ENCODE results near the gene HP. TPM values are rescaled to one million over a fixed set of nuclear protein-coding genes. Genes with fewer than 3 reads are reported as not detected.

Gene HP
- total and polyA plus RNA-seq, 10 of the 15 experiments (the other 5 are each of a cell fraction or from before 2014, with no cell fraction given), result 10.8 TPM; not detected in 9

DNA sequence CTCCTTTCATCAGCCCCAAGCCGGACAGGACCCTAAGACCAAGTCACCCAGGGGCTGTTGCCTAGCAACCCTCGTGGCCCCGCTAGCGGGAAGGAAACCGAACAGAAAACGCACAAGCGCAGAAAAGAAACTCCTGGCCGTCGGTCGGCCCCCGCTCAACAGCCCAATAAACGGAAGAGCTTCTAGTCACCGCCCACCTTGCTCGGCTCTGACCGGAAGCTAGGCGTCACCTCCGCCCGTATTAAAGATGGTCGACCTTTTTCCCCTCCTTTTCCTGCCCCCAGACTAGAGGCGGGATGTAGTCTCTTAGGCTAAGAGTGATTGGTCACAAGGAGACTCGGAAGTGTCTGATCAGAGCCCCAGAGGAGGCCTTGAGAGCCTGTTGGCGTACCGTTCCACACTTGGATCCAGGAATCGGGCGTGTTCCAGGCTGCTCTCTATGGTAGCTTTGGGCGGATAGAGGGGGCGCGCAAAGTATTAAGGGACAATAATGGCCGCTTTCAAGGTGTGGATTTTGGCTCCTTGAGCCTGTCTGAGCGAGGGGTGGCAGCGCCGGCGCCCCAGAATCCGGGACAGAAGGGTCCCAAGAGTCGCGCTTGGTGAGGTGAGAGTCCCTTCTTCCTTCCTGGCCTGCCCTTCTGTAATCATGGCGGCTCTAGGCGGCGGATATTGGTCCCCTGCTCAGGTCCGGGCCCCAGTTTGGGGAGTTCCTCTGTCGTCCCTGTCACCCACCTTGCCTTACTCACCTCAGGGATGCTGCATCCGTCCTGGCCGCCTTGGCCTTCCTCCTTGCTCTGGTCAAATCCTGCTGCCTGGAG, 39.4 kb downstream of the HP start, which contains the start of the genes DHX38 and TXNL4B (continued):
- TF ChIP-seq FOS (IDR thresholded peaks at IDR 0.05; ENCODE audit: borderline replicate concordance, extremely low read depth, insufficient read length) (peak; percentile 27), STAT3 (IDR thresholded peaks at IDR 0.05; ENCODE audit: low read depth, low read length) (no peak), PAX8 (IDR thresholded peaks at IDR 0.05) (no peak), SPI1 (IDR thresholded peaks at IDR 0.05; ENCODE audit: borderline replicate concordance, insufficient read depth, low read depth, low read length) (peak; percentile 48; the same call in 1 of the 2 replicates), USF2 (IDR thresholded peaks at IDR 0.05; ENCODE audit: borderline replicate concordance, low read depth, low read length) (no peak), GABPA (IDR thresholded peaks at IDR 0.05; ENCODE audit: low read depth) (peak; percentile 96), MYB (IDR thresholded peaks at IDR 0.05; ENCODE audit: borderline replicate concordance, low read depth, low read length) (no peak), IRF4 (IDR thresholded peaks at IDR 0.05; ENCODE audit: low read depth, low read length) (no peak), E4F1 (IDR thresholded peaks at IDR 0.05; ENCODE audit: borderline replicate concordance, partially characterized antibody) (peak; percentile 80), CBFB (IDR thresholded peaks at IDR 0.05; ENCODE audit: low read depth) (peak; percentile 60; the same call in 1 of the 2 replicates), NRF1 (conservative IDR thresholded peaks at IDR 0.05; ENCODE audit: low read depth, low read length) (0 out of 2 replicates have a peak, but pooled peaks have one; percentile 14), KAT2A (conservative IDR thresholded peaks at IDR 0.05; ENCODE audit: control insufficient read depth, low read depth, low read length) (no peak), ZBED1 (IDR thresholded peaks at IDR 0.05; ENCODE audit: borderline replicate concordance) (no peak), RAD51 (IDR thresholded peaks at IDR 0.05) (peak; percentile 48; the same call in 1 of the 2 replicates)
- TF ChIP-seq, protein P1, sequence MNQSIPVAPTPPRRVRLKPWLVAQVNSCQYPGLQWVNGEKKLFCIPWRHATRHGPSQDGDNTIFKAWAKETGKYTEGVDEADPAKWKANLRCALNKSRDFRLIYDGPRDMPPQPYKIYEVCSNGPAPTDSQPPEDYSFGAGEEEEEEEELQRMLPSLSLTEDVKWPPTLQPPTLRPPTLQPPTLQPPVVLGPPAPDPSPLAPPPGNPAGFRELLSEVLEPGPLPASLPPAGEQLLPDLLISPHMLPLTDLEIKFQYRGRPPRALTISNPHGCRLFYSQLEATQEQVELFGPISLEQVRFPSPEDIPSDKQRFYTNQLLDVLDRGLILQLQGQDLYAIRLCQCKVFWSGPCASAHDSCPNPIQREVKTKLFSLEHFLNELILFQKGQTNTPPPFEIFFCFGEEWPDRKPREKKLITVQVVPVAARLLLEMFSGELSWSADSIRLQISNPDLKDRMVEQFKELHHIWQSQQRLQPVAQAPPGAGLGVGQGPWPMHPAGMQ (IDR thresholded peaks at IDR 0.05; ENCODE audit: borderline replicate concordance), result no peak
- TF ChIP-seq, protein P2, sequence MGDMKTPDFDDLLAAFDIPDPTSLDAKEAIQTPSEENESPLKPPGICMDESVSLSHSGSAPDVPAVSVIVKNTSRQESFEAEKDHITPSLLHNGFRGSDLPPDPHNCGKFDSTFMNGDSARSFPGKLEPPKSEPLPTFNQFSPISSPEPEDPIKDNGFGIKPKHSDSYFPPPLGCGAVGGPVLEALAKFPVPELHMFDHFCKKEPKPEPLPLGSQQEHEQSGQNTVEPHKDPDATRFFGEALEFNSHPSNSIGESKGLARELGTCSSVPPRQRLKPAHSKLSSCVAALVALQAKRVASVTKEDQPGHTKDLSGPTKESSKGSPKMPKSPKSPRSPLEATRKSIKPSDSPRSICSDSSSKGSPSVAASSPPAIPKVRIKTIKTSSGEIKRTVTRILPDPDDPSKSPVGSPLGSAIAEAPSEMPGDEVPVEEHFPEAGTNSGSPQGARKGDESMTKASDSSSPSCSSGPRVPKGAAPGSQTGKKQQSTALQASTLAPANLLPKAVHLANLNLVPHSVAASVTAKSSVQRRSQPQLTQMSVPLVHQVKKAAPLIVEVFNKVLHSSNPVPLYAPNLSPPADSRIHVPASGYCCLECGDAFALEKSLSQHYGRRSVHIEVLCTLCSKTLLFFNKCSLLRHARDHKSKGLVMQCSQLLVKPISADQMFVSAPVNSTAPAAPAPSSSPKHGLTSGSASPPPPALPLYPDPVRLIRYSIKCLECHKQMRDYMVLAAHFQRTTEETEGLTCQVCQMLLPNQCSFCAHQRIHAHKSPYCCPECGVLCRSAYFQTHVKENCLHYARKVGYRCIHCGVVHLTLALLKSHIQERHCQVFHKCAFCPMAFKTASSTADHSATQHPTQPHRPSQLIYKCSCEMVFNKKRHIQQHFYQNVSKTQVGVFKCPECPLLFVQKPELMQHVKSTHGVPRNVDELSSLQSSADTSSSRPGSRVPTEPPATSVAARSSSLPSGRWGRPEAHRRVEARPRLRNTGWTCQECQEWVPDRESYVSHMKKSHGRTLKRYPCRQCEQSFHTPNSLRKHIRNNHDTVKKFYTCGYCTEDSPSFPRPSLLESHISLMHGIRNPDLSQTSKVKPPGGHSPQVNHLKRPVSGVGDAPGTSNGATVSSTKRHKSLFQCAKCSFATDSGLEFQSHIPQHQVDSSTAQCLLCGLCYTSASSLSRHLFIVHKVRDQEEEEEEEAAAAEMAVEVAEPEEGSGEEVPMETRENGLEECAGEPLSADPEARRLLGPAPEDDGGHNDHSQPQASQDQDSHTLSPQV (IDR thresholded peaks at IDR 0.05), result no peak
- TF ChIP-seq, protein P3, sequence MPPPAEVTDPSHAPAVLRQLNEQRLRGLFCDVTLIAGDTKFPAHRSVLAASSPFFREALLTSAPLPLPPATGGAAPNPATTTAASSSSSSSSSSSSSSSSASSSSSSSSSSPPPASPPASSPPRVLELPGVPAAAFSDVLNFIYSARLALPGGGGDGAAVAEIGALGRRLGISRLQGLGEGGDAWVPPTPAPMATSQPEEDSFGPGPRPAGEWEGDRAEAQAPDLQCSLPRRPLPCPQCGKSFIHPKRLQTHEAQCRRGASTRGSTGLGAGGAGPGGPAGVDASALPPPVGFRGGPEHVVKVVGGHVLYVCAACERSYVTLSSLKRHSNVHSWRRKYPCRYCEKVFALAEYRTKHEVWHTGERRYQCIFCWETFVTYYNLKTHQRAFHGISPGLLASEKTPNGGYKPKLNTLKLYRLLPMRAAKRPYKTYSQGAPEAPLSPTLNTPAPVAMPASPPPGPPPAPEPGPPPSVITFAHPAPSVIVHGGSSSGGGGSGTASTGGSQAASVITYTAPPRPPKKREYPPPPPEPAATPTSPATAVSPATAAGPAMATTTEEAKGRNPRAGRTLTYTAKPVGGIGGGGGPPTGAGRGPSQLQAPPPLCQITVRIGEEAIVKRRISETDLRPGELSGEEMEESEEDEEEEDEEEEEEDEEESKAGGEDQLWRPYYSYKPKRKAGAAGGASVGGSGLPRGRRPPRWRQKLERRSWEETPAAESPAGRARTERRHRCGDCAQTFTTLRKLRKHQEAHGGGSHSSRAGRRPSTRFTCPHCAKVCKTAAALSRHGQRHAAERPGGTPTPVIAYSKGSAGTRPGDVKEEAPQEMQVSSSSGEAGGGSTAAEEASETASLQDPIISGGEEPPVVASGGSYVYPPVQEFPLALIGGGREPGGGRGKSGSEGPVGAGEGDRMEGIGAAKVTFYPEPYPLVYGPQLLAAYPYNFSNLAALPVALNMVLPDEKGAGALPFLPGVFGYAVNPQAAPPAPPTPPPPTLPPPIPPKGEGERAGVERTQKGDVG (CRISPR knock-in tag; IDR thresholded peaks at IDR 0.05), result no peak

Measured in GM12878 (cell line).